GM23338 (cell line): ENCODE measurements around the gene BPIFB2. TPM values are rescaled to one million over a fixed set of nuclear protein-coding genes. Genes with fewer than 3 reads are reported as not detected.
"Not testable (repeated sequence)": the region's sequence is repeated elsewhere in the genome, so short reads cannot be mapped to it uniquely, and the experiment has no call there.

Experiments
- ATAC-seq: fragments of 200-7000 bp; cut with Tn5 transposase; 3 replicates; pipeline ENCODE4 v1.9.1; 2020
- DNase-seq: peaks from one replicate; pipeline ENCODE4 v3.0.0-alpha.2; 2015; ENCODE audit warnings: low spot score
- H2AFZ ChIP-seq: fragments of 200-600 bp; sonication (generic); 2 replicates; pipeline ENCODE4 v1.8.0; 2016; ENCODE audit warnings: antibody characterized with exemption, mild to moderate bottlenecking, moderate library complexity
- H3F3A ChIP-seq: fragments of 200-600 bp; sonication (generic); replicated peaks from 2 replicates; pipeline ENCODE4 v1.8.0; 2017; ENCODE audit warnings: antibody characterized with exemption, mixed run types, low read depth
- H3K27ac ChIP-seq: fragments of 200-600 bp; sonication (generic); 2 replicates; pipeline ENCODE4 v1.6.1; 2016; ENCODE audit warnings: low read depth
- H3K27me3 ChIP-seq: fragments of 200-600 bp; sonication (generic); 2 replicates; pipeline ENCODE4 v1.8.0; 2016; ENCODE audit warnings: mild to moderate bottlenecking, mixed run types, moderate library complexity; ENCODE audit not compliant: insufficient read depth
- H3K36me3 ChIP-seq: fragments of 200-600 bp; sonication (generic); 2 replicates; pipeline ENCODE4 v1.8.0; 2016; ENCODE audit warnings: mild to moderate bottlenecking; ENCODE audit not compliant: insufficient read depth
- H3K4me1 ChIP-seq: fragments of 200-600 bp; sonication (generic); 2 replicates; pipeline ENCODE4 v1.8.0; 2016; ENCODE audit warnings: mild to moderate bottlenecking, moderate library complexity; ENCODE audit not compliant: insufficient read depth
- H3K4me2 ChIP-seq: fragments of 200-600 bp; sonication (generic); 2 replicates; pipeline ENCODE4 v1.7.1; 2017; ENCODE audit warnings: mixed run types
- H3K4me3 ChIP-seq: fragments of 200-600 bp; sonication (generic); 2 replicates; pipeline ENCODE4 v1.6.1; 2016; ENCODE audit warnings: mixed run types
- H3K79me2 ChIP-seq: fragments of 200-600 bp; sonication (generic); replicated peaks from 2 replicates; pipeline ENCODE4 v1.8.0; 2017; ENCODE audit warnings: mild to moderate bottlenecking; ENCODE audit not compliant: insufficient read depth
- H3K9me2 ChIP-seq: fragments of 200-600 bp; sonication (generic); 2 replicates; pipeline ENCODE4 v1.8.0; 2017; ENCODE audit not compliant: insufficient read depth
- H4K20me1 ChIP-seq: fragments of 200-600 bp; sonication (generic); replicated peaks from 2 replicates; pipeline ENCODE4 v1.8.0; 2017; ENCODE audit warnings: mild to moderate bottlenecking; ENCODE audit not compliant: insufficient read depth
- H3K27ac Mint-ChIP-seq: 2 replicates; pipeline ENCODE4 v1.8.0; 2020; ENCODE audit warnings: inconsistent platforms, mild to moderate bottlenecking, moderate library complexity, mixed read lengths
- H3K27me3 Mint-ChIP-seq: 3 replicates; pipeline ENCODE4 v1.8.0; 2022; ENCODE audit warnings: low read depth, mild to moderate bottlenecking, moderate library complexity, mixed read lengths, inconsistent platforms; ENCODE audit not compliant: insufficient read depth, poor library complexity
- H3K36me3 Mint-ChIP-seq: 3 replicates; pipeline ENCODE4 v1.8.0; 2021; ENCODE audit warnings: low read depth, mild to moderate bottlenecking, inconsistent platforms, moderate library complexity, mixed read lengths
- H3K4me1 Mint-ChIP-seq: 3 replicates; pipeline ENCODE4 v1.8.0; 2020; ENCODE audit warnings: mild to moderate bottlenecking, inconsistent platforms, mixed read lengths
- H3K4me3 Mint-ChIP-seq: 3 replicates; pipeline ENCODE4 v1.8.0; 2021; ENCODE audit warnings: moderate library complexity, mild to moderate bottlenecking, inconsistent platforms, mixed read lengths
- H3K9me3 Mint-ChIP-seq: 3 replicates; pipeline ENCODE4 v1.8.0; 2020; ENCODE audit warnings: moderate library complexity, mild to moderate bottlenecking, inconsistent platforms, mixed read lengths
- EZH2 ChIP-seq: fragments of 200-600 bp; sonication (generic); IDR thresholded peaks from one replicate; pipeline ENCODE4 v1.8.0; 2017; ENCODE audit warnings: antibody characterized with exemption, mild to moderate bottlenecking, low read depth; ENCODE audit not compliant: unreplicated experiment
- EZH2phosphoT487 ChIP-seq: fragments of 200-600 bp; sonication (generic); IDR thresholded peaks from one replicate; pipeline ENCODE4 v1.8.1; 2018; ENCODE audit warnings: antibody characterized with exemption; ENCODE audit not compliant: unreplicated experiment
- NANOG ChIP-seq: IDR thresholded peaks from 2 replicates; pipeline ENCODE4 v1.6.1; 2016; ENCODE audit warnings: antibody characterized with exemption, borderline replicate concordance
- POLR2AphosphoS5 ChIP-seq: IDR thresholded peaks from 2 replicates; pipeline ENCODE4 v1.6.1; 2016; ENCODE audit warnings: antibody characterized with exemption, low read depth
- ZNF331 ChIP-seq: fragments of 250-450 bp; sonication (Bioruptor Pico); IDR thresholded peaks from 2 replicates; pipeline ENCODE4 v1.5.0; 2020; ENCODE audit warnings: low read depth, mild to moderate bottlenecking, moderate library complexity
- polyA plus RNA-seq: library from polyadenylated mRNA; unstranded; fragments of >200 nt; fragmentation: Nextera tagmentation; extraction: Ambion mirVana; gene quantifications from 2 replicates; pipeline ENCODE4 v1.2.1, GENCODE V29; 2016
- total RNA-seq: library from RNA; depleted of rRNA; stranded (reverse); fragments of >200 nt; shearing (Covaris generic); gene quantifications from 2 replicates; pipeline ENCODE4 v1.2.3, GENCODE V29; 2014
- TF ChIP-seq, protein P1 (sequence below): IDR thresholded peaks from 2 replicates; pipeline ENCODE4 v1.6.1; 2016; ENCODE audit warnings: antibody characterized with exemption
- TF ChIP-seq, protein P2 (sequence below): IDR thresholded peaks from one replicate; pipeline ENCODE4 v1.6.1; 2018; ENCODE audit warnings: antibody characterized with exemption; ENCODE audit not compliant: unreplicated experiment
- TF ChIP-seq, protein P3 (sequence below): fragments of 250-450 bp; sonication (Bioruptor Pico); IDR thresholded peaks from 2 replicates; pipeline ENCODE4 v1.5.0; 2020; ENCODE audit warnings: mild to moderate bottlenecking, moderate library complexity

The BPIFB2 gene
- total and polyA plus RNA-seq, 2 experiments from 2014 or later: not detected

DNA sequence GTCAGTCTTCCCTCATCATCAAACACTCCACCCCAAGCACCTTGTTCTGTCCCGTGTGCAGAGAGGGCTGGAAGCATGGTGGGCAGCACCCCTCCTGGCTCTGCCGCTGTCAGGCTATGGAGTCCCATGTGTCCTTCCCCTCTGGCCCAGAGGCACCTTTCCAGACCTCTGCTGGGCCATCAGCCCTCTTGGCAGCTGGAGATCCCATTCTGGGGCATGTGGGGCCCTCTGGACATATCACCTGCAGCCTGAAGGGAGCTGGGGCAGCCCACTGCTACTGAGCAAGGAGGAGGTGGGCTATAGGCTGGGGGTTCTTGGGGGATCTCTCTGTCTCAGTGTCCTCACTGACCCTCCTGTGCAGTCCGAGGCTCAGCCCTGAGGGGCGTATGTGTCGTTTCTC is 45.5 kb upstream of the BPIFB2 start (continued):
- TF ChIP-seq, protein P1, sequence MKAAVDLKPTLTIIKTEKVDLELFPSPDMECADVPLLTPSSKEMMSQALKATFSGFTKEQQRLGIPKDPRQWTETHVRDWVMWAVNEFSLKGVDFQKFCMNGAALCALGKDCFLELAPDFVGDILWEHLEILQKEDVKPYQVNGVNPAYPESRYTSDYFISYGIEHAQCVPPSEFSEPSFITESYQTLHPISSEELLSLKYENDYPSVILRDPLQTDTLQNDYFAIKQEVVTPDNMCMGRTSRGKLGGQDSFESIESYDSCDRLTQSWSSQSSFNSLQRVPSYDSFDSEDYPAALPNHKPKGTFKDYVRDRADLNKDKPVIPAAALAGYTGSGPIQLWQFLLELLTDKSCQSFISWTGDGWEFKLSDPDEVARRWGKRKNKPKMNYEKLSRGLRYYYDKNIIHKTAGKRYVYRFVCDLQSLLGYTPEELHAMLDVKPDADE: no peak
- TF ChIP-seq ZNF331 (CRISPR knock-in tag): no peak
- no peak for TF ChIP-seq EZH2
- no peak for TF ChIP-seq NANOG

DNA sequence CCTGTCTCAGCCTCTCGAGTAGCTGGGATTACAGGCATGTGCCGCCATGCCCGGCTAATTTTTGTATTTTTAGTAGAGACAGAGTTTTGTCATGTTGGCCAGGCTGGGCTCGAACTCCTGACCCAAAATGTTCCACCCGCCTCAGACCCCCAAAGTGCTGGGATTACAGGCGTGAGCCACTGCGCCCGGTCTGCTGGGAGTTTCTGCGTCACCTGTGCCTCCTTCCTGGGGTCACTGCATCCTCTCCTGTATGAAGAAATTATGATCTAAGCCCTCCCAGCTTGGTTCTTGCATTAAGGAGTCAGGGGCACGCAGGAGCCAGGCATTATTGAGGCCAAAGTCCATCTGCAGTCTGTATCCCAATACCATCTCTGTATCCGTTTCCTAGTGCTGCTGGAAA is 44.9 kb upstream of the BPIFB2 start:
- H3F3A ChIP-seq, H3K9me3 Mint-ChIP-seq, H3K36me3 Mint-ChIP-seq, H4K20me1 ChIP-seq, H3K27ac ChIP-seq, H3K27me3 Mint-ChIP-seq, H3K4me1 Mint-ChIP-seq, H3K4me3 Mint-ChIP-seq, H3K79me2 ChIP-seq, ATAC-seq, H3K36me3 ChIP-seq, H3K27ac Mint-ChIP-seq, DNase-seq, H3K4me2 ChIP-seq, H3K4me3 ChIP-seq, H2AFZ ChIP-seq, H3K9me2 ChIP-seq, H3K4me1 ChIP-seq, H3K27me3 ChIP-seq: not testable (repeated sequence)

DNA sequence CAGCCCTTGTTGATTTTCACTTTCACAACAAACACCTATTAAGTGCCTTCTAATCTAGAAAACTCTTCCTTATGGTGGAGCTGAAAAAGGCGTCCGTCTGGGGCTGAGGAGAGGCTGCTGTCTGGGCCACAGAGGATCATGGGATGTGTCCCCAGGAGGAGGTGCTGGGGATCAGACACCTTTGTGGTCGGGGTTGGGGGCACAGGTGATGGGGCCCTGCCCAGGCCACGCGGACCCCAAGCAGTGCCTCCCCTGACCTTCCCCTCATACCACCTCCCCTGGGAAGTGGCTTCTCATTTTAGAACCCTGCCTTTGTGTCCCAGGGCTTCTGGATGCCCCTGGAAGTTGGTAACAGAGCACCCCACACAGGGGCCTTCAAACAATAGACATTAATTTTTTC is 44.3 kb upstream of the BPIFB2 start:
- Histone ChIP-seq H3K9me2 (0 out of 2 replicates have a peak, but pooled peaks cover 3% of the 10 kb centered on the region), H4K20me1 (no peaks in the 10 kb centered on the region), H3K27ac (no peak overlapping the region), H3F3A (no peaks in the 10 kb centered on the region), H3K4me1 (no peaks in the 10 kb centered on the region), H3K4me2 (no peak overlapping the region), H2AFZ (no peak overlapping the region), H3K36me3 (no peaks in the 10 kb centered on the region), H3K79me2 (no peaks in the 10 kb centered on the region), H3K27me3 (no peaks in the 10 kb centered on the region), H3K4me3 (no peak overlapping the region)
- no peak for ATAC-seq
- Mint-ChIP-seq H3K27me3 (peaks cover 8% of the 10 kb centered on the region), H3K4me3 (no peak overlapping the region), H3K27ac (no peak overlapping the region), H3K4me1 (0 out of 3 replicates have a peak, but pooled peaks cover 5% of the 10 kb centered on the region), H3K9me3 (peaks cover 2% of the 10 kb centered on the region), H3K36me3 (peaks cover 2% of the 10 kb centered on the region; the same call in 1 of the 3 replicates)
- DNase-seq: no peak
- TF ChIP-seq, protein P2, sequence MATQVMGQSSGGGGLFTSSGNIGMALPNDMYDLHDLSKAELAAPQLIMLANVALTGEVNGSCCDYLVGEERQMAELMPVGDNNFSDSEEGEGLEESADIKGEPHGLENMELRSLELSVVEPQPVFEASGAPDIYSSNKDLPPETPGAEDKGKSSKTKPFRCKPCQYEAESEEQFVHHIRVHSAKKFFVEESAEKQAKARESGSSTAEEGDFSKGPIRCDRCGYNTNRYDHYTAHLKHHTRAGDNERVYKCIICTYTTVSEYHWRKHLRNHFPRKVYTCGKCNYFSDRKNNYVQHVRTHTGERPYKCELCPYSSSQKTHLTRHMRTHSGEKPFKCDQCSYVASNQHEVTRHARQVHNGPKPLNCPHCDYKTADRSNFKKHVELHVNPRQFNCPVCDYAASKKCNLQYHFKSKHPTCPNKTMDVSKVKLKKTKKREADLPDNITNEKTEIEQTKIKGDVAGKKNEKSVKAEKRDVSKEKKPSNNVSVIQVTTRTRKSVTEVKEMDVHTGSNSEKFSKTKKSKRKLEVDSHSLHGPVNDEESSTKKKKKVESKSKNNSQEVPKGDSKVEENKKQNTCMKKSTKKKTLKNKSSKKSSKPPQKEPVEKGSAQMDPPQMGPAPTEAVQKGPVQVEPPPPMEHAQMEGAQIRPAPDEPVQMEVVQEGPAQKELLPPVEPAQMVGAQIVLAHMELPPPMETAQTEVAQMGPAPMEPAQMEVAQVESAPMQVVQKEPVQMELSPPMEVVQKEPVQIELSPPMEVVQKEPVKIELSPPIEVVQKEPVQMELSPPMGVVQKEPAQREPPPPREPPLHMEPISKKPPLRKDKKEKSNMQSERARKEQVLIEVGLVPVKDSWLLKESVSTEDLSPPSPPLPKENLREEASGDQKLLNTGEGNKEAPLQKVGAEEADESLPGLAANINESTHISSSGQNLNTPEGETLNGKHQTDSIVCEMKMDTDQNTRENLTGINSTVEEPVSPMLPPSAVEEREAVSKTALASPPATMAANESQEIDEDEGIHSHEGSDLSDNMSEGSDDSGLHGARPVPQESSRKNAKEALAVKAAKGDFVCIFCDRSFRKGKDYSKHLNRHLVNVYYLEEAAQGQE: no peak
- TF ChIP-seq POLR2AphosphoS5 (no peak), EZH2phosphoT487 (no peak)
- TF ChIP-seq, protein P3, sequence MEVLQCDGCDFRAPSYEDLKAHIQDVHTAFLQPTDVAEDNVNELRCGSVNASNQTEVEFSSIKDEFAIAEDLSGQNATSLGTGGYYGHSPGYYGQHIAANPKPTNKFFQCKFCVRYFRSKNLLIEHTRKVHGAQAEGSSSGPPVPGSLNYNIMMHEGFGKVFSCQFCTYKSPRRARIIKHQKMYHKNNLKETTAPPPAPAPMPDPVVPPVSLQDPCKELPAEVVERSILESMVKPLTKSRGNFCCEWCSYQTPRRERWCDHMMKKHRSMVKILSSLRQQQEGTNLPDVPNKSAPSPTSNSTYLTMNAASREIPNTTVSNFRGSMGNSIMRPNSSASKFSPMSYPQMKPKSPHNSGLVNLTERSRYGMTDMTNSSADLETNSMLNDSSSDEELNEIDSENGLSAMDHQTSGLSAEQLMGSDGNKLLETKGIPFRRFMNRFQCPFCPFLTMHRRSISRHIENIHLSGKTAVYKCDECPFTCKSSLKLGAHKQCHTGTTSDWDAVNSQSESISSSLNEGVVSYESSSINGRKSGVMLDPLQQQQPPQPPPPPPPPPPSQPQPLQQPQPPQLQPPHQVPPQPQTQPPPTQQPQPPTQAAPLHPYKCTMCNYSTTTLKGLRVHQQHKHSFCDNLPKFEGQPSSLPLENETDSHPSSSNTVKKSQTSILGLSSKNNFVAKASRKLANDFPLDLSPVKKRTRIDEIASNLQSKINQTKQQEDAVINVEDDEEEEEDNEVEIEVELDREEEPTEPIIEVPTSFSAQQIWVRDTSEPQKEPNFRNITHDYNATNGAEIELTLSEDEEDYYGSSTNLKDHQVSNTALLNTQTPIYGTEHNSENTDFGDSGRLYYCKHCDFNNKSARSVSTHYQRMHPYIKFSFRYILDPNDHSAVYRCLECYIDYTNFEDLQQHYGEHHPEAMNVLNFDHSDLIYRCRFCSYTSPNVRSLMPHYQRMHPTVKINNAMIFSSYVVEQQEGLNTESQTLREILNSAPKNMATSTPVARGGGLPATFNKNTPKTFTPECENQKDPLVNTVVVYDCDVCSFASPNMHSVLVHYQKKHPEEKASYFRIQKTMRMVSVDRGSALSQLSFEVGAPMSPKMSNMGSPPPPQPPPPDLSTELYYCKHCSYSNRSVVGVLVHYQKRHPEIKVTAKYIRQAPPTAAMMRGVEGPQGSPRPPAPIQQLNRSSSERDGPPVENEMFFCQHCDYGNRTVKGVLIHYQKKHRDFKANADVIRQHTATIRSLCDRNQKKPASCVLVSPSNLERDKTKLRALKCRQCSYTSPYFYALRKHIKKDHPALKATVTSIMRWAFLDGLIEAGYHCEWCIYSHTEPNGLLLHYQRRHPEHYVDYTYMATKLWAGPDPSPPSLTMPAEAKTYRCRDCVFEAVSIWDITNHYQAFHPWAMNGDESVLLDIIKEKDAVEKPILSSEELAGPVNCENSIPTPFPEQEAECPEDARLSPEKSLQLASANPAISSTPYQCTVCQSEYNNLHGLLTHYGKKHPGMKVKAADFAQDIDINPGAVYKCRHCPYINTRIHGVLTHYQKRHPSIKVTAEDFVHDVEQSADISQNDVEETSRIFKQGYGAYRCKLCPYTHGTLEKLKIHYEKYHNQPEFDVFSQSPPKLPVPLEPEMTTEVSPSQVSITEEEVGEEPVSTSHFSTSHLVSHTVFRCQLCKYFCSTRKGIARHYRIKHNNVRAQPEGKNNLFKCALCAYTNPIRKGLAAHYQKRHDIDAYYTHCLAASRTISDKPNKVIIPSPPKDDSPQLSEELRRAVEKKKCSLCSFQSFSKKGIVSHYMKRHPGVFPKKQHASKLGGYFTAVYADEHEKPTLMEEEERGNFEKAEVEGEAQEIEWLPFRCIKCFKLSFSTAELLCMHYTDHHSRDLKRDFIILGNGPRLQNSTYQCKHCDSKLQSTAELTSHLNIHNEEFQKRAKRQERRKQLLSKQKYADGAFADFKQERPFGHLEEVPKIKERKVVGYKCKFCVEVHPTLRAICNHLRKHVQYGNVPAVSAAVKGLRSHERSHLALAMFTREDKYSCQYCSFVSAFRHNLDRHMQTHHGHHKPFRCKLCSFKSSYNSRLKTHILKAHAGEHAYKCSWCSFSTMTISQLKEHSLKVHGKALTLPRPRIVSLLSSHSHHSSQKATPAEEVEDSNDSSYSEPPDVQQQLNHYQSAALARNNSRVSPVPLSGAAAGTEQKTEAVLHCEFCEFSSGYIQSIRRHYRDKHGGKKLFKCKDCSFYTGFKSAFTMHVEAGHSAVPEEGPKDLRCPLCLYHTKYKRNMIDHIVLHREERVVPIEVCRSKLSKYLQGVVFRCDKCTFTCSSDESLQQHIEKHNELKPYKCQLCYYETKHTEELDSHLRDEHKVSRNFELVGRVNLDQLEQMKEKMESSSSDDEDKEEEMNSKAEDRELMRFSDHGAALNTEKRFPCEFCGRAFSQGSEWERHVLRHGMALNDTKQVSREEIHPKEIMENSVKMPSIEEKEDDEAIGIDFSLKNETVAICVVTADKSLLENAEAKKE (CRISPR knock-in tag): no peak
